ENCODE results near the gene TLE5.

DNA sequence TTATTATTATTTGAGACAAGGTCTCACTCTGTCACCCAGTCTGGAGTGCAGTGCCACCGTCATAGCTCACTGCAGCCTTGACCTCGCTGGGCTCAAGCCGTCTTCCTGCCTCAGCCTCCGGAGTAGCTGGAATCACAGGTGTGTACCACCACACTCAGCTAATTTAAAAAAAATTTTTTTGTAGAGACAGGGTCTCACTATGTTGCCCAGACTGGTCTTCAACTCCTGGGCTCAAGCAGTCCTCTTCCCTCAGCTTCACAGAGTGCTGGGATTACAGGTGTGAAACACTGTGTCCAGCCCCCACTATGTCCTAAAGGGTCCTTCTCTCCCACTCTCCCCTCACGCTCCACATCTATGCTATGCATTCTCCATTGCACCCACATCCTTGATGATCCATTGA, 24.1 kb downstream of the TLE5 start:
- TF ChIP-seq, protein P1, sequence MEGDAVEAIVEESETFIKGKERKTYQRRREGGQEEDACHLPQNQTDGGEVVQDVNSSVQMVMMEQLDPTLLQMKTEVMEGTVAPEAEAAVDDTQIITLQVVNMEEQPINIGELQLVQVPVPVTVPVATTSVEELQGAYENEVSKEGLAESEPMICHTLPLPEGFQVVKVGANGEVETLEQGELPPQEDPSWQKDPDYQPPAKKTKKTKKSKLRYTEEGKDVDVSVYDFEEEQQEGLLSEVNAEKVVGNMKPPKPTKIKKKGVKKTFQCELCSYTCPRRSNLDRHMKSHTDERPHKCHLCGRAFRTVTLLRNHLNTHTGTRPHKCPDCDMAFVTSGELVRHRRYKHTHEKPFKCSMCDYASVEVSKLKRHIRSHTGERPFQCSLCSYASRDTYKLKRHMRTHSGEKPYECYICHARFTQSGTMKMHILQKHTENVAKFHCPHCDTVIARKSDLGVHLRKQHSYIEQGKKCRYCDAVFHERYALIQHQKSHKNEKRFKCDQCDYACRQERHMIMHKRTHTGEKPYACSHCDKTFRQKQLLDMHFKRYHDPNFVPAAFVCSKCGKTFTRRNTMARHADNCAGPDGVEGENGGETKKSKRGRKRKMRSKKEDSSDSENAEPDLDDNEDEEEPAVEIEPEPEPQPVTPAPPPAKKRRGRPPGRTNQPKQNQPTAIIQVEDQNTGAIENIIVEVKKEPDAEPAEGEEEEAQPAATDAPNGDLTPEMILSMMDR (IDR thresholded peaks at IDR 0.05 in 2 of 3, conservative IDR thresholded peaks at IDR 0.05 in 1 of 3; ENCODE audit: control insufficient read depth in 2 of 3, extremely low read depth in 1 of 3, insufficient read depth in 1 of 3, low read depth in 3 of 3, low read length in 3 of 3), result no peak
- no peak for TF ChIP-seq TAF1 (IDR thresholded peaks at IDR 0.05; ENCODE audit: borderline replicate concordance, low read depth, low read length)
- no peak for TF ChIP-seq CBFB (IDR thresholded peaks at IDR 0.05; ENCODE audit: low read depth)
- TF ChIP-seq, protein P2, sequence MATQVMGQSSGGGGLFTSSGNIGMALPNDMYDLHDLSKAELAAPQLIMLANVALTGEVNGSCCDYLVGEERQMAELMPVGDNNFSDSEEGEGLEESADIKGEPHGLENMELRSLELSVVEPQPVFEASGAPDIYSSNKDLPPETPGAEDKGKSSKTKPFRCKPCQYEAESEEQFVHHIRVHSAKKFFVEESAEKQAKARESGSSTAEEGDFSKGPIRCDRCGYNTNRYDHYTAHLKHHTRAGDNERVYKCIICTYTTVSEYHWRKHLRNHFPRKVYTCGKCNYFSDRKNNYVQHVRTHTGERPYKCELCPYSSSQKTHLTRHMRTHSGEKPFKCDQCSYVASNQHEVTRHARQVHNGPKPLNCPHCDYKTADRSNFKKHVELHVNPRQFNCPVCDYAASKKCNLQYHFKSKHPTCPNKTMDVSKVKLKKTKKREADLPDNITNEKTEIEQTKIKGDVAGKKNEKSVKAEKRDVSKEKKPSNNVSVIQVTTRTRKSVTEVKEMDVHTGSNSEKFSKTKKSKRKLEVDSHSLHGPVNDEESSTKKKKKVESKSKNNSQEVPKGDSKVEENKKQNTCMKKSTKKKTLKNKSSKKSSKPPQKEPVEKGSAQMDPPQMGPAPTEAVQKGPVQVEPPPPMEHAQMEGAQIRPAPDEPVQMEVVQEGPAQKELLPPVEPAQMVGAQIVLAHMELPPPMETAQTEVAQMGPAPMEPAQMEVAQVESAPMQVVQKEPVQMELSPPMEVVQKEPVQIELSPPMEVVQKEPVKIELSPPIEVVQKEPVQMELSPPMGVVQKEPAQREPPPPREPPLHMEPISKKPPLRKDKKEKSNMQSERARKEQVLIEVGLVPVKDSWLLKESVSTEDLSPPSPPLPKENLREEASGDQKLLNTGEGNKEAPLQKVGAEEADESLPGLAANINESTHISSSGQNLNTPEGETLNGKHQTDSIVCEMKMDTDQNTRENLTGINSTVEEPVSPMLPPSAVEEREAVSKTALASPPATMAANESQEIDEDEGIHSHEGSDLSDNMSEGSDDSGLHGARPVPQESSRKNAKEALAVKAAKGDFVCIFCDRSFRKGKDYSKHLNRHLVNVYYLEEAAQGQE (IDR thresholded peaks at IDR 0.05; ENCODE audit: low read depth, low read length), result no peak
- TF ChIP-seq FOS (IDR thresholded peaks at IDR 0.05; ENCODE audit: borderline replicate concordance, extremely low read depth, insufficient read length), result no peak
- TF ChIP-seq, protein P3, sequence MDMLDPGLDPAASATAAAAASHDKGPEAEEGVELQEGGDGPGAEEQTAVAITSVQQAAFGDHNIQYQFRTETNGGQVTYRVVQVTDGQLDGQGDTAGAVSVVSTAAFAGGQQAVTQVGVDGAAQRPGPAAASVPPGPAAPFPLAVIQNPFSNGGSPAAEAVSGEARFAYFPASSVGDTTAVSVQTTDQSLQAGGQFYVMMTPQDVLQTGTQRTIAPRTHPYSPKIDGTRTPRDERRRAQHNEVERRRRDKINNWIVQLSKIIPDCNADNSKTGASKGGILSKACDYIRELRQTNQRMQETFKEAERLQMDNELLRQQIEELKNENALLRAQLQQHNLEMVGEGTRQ (IDR thresholded peaks at IDR 0.05; ENCODE audit: borderline replicate concordance, low read depth, low read length), result no peak

Measured in GM12878 (cell line).